ENCODE data around the gene CGGBP1.

The CGGBP1 gene, protein sequence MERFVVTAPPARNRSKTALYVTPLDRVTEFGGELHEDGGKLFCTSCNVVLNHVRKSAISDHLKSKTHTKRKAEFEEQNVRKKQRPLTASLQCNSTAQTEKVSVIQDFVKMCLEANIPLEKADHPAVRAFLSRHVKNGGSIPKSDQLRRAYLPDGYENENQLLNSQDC

DNA sequence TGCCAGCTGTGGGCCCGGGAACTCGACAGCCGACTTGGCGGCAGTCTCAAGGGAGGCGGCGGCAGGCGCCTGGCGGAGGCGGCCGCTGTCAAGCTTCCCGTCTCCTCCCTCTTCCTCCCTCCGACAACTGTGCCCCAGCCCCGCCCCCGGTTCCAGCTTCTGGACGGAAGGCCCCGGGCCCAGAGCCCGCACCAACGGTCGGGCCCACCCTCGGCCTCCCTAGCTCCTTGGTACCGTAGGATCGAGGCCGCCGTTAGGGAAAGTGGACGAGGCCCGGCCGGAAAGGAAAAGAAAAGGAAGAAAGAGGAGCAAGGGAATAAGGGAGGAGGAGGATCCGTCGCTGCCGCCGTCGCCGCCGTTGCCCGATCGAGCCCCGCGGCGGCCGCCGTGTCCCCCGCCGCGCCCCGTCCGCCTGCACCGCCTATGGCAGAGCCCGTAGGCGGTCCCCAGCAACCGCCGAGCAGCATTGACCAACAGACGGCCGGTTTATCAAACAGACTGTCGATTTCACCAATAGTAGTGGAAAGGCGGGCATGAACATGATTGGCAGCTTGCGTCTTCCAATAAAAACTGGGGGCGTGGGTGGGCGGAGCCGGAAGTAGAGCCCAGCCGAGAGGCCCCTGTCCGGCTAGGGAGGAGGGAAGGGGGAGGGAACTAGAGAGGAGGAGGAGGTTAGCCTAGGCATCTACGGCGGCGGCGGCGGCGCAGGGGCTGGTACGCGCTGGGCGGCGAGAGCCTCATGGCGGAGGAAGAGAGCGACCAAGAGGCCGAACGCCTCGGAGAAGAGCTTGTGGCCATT lies at the start of gene CGGBP1, which contains the start of gene ZNF654:
Gene CGGBP1 (minus strand): TSS at position 425 of the 799 bp plus-strand sequence. CDS start 3,029 bp downstream, outside the sequence.
Gene ZNF654 (plus strand): TSS at position 675 of the 799 bp plus-strand sequence. CDS start 65 bp downstream, at position 740.
- in situ Hi-C loops (cut with HindIII; ENCODE audit: low sequenced_read_pairs), result no loop called here

DNA sequence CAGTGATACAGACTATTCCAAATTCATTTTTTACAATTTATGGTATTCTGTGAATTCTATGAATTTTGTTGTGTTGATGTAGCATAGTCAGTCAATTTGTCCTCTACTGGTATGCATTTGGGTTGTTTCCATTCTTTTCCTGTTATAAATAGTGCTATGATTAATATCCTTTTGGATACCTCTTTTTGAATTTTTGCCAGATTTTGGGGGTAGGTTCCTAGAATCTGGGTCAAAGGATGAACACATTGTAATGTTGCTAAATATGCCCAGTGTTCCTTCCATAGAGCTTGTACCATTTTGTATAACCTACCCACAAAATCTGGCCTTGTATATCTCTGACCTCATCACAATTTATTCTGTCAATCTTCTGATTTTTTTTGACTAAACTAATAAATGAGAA lies 46.5 kb upstream of the CGGBP1 start:
- in situ Hi-C loops (cut with HindIII; ENCODE audit: low sequenced_read_pairs), result no loop called here

DNA sequence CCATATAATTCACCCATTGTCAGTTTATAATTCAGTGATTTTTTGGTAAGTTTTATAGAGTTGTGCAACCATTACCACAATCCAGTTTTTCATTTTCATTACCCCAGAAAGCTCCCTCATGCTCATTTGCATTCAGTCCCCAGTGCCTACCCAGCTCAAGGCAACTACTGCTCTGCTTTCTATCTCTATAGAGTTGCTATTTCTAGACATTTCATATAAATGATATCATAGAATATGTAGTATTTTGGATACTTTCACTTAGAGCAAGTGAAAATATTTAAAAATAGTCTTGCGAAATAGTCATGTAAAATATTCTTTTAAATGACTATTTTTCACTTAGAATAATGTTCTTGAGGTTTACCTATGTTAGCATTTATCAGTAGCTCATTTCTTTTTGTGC lies 42.3 kb upstream of the CGGBP1 start:
- in situ Hi-C loops (cut with HindIII; ENCODE audit: low sequenced_read_pairs), result no loop called here

DNA sequence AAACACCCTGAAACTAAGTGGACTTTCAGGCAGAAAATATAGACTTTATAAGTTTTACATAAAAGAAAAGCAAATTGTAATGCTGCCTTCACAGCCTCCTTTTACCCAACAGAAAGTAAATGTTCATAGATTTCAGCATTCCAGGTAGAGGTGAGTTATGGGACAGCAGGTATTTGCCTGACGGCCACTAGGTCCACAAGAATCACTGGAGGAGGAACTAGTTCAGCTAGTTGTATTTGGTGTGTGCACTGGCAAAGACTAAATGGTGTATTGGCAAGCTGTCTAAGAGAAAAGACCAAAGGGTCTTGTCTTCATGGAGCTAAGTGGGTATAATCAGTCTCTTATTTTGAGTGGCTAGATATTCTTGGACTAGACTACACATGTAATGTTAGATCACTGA lies 34.5 kb upstream of the CGGBP1 start:
- in situ Hi-C loops (cut with HindIII; ENCODE audit: low sequenced_read_pairs), result no loop called here

DNA sequence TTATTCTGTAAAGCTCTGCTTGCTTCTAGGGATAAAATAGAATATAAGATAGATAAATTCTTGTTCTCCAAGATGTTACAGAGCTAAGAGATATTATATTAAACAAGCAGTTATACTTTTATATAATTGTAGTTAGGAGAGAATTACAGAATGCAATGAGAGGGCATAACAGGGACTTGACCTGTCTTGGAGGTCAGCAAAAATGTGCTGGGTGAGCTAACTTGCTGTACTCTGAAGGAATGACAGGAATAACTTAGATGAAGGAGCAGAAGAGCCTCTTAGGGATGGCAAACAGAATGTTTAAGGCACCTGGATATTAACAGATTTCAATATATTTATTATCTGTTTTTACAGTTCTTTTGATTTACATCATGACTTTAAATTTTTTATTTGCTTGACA lies 33.5 kb upstream of the CGGBP1 start:
- in situ Hi-C loops (cut with HindIII; ENCODE audit: low sequenced_read_pairs), result no loop called here

DNA sequence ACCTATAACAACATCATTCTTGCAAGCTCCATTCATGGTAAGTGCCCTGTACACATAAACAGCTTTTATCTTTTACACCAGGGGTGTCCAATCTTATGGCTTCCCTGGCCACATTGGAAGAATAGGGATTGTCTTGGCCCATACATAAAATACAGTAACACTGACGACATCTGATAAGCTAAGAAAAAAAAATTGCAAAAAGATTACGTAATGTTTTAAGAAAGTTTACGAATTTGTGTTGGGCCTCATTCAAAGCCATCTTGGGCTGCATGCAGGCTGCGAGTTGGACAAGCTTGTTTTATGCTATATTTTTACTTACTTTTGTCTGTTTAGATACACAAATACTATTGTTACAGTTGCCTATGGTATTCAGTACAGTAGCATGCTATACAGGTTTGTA lies 31.9 kb upstream of the CGGBP1 start:
- in situ Hi-C loops (cut with HindIII; ENCODE audit: low sequenced_read_pairs), result no loop called here

DNA sequence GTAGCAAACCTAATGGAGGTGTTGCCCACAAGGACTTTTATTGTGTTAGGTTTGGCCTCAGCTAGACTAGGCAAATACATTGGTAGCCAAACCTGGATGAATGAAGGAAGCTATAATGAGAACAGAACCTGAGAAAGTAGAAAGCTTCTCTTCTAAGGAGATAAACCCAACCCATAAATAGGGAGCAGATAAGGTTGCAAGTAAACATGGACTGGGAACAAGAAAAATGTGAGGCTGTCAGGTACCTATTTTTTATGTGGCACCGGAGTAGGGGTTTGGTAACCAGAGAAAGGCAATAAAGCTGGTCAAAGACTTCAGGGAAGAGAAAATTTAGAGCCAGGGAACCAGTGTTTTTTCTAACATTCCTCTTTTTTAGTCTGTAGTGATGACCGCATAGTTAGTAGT lies 25.3 kb upstream of the CGGBP1 start:
- in situ Hi-C loops (cut with HindIII; ENCODE audit: low sequenced_read_pairs), result no loop called here

DNA sequence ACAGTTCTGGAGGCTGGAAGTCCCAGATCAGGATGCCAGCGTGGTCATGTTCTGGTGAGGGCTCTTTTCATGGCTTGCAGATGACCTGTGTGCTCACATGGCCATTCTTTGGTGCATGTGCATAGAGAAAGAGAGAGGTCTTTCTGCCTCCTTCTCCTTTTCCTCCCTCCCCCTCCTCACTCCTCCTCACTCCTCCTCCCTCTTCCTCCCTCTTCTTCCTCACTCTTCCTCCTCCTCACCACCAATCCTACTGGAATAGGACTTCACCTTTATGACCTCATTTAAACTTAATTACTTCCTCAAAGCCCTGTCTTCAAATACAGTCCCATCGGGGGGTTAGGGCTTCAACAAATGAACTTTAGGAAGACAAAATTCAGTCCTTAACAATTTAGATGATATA lies 24.0 kb upstream of the CGGBP1 start:
- in situ Hi-C loops (cut with HindIII; ENCODE audit: low sequenced_read_pairs), result no loop called here

DNA sequence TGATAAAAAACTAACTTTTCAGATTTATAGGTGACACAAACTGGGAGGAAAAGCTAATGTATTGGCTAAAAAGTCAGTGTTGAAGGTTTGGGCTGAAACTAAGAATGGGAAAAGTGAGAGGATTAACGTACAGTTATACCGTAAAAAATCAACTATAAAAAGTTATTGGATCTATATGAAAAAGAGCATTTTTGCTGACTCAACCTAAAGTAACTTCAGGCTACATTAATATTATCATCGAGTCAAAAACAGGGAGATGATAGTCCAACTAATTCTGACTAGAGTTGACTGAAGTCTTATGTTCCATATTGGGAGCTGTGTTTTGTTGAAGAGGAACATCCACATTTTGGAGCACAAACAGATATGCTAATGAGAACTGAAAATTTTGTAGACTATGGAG lies 20.1 kb upstream of the CGGBP1 start:
- in situ Hi-C loops (cut with HindIII; ENCODE audit: low sequenced_read_pairs), result no loop called here

DNA sequence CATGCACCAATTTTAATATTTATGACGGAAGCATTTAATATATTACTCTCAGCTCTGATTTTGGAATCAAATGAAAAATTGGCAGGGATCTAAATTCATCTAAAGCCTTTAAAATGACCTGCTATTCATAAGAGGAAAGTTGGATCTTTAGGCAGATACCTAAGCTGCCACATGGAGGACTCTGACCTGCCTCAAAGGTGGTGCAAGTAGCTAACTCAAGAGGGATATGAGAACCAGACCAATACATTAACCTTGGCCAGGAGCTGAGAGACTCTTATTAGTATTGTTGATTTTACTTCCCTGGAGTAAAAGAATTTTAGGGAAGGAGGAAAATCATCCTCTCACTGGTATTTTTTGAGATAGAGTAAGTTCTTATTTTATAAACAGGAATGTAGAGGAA lies 17.9 kb upstream of the CGGBP1 start:
- in situ Hi-C loops (cut with HindIII; ENCODE audit: low sequenced_read_pairs), result no loop called here

DNA sequence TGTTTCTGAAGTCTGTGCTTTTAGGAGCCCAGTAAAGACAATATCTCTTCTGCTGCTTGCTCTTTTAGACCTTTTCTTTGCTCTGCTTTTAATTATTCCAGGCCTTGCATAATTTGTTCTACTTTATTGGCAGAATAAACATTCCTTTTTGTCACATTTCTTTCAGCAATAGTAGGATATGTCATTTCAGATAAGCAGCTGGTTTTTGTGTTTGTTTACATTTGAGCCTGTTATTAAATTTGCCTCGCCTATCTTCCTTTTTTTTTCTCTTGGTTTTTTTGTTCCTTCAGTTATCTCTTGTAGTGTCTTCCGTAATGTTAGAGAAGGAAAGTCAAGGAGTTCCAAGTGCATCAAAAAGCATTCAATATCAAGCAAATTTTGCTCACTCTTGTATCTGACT lies 16.7 kb upstream of the CGGBP1 start:
- in situ Hi-C loops (cut with HindIII; ENCODE audit: low sequenced_read_pairs), result no loop called here

DNA sequence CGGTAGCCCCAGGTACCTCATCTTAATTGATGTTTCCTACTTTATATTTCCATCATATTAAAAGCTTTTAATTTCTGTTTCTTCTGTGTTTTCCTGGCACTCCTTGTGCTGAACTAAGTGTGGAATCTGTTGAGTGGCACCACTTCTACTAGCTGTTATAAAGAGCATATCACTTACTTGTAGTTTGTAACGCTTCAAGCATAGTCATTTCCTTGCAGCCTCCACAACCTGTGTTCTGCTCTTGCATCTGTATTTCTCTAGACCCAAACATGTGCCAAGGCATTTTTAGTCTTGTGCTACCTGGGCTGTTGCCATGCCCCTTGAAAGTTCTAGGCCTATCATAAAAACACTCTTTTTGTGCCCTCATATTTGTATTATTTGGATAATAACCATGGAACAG lies 16.3 kb upstream of the CGGBP1 start:
- in situ Hi-C loops (cut with HindIII; ENCODE audit: low sequenced_read_pairs), result no loop called here

DNA sequence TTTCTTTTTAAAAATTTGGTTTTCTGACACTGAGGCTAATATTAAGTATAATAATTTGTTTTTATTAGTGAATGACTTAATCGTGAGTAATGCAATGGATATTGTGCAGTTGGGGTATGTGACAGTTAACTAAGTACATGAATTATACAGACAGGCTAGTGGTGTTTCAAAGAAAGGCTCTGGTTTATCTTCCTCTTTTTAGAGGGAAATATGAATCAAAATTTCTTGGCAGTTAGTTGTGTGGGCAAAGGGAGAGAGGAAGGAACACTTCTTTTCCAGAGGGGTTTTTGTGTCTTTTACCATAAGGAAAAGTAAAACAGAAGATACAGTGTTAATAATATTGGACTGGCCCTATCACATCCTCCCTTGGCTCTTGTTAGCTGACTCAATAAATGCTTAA lies 2.9 kb upstream of the CGGBP1 start:
- in situ Hi-C loops (cut with HindIII; ENCODE audit: low sequenced_read_pairs), result no loop called here

DNA sequence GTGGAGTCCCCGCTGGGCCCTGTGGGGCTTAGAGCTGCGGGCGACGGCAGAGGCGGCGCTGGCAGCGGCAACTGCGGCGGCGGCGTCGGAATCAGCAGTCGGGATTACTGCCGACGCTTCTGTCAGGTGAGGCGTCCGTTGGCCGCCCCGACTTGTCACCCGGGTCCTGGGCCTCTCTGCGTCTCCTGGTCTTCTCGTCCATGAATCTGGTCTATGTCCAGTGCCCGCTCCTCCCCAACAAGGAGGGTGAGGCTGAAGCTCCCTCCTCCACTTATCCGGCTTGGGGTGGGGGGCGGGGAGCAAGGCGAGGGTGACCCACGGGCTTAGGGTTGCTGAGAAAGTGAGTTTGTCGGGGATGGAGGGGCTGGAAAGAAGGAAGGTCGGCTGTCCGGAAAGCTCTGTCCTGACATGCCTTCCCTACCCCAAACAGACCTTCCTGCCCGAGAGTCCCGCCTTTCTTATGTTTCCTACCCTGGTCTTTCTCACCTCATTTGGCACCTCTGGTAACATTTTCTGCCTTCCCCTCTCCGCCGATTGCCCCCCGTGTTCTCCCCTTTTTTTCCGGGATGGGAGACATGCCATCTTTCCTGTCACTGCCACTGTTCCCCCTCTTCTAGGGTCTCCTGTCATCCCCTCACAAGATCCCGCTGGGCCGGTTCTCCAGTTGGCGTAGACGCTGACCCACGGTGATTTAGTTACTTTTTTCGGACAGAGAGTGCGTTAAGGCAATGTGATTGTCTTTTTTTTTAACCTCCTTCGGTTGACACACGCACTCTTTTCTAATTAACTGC lies 770 bp upstream of the CGGBP1 start:
- in situ Hi-C loops (cut with HindIII; ENCODE audit: low sequenced_read_pairs), result no loop called here

DNA sequence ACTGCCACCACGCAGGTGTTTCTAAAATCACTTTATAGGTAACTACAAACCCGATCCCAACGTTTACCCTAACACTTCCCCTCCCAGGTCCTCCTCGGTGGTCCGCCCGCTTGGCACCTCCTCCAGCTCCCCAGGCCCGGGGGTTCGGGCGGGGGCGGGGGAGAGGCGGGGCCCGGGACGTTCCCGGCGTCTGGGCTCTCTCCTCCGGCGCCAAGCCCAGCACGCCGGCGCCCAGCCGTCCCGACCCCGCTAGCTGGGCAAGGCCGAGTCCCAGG lies 562 bp downstream of the CGGBP1 start:
- in situ Hi-C loops (cut with HindIII; ENCODE audit: low sequenced_read_pairs), result no loop called here

DNA sequence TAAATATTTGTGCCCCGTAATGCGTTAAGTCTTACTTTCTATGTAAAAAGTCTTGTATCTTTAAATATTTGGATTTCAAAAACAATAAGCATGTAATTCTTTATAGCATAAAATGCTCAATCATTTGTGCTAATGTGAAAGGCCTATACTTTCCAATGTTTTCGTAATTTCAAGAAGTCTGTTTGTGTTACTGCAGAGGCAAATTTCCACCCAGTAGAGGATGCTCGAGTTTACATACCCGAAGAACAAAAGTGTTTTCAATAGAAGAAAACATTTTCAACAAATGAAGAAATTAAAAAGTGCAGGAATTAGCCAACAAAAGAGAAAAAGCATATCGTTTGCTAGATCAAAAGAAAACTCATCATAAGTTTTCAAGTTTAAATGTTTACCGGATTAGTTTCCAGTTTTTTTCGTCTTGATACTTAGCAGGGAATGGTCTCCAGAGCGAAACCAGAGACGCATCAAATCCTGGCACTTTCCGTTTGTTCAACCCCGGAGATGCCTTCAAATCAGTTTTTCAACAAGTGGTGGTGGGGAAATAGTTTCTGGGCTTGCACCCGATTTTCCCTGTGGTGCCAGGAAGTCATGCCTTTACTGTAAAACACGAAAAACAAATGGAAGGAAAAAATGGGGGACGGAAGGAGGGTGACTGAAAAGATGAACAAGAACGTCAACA lies 1.0 kb downstream of the CGGBP1 start:
- in situ Hi-C loops (cut with HindIII; ENCODE audit: low sequenced_read_pairs), result no loop called here

DNA sequence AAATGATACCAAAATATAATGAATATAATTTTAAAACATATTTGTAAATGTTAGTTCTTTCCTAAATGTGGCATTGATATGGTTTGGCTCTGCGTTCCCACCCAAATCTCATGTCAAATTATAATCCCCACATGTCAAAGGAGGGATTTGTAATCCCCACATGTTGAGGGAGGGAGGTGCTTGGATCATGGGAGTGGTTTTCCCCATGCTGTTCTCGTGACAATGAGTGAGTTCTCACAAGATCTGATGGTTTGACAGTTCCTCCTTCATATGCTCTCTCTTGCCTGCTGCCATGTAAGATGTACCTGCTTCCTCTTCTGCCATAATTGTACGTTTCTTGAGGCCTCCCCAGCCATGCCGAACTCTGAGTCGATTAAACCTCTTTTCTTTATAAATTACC lies 12.0 kb downstream of the CGGBP1 start:
- in situ Hi-C loops (cut with HindIII; ENCODE audit: low sequenced_read_pairs), result no loop called here

DNA sequence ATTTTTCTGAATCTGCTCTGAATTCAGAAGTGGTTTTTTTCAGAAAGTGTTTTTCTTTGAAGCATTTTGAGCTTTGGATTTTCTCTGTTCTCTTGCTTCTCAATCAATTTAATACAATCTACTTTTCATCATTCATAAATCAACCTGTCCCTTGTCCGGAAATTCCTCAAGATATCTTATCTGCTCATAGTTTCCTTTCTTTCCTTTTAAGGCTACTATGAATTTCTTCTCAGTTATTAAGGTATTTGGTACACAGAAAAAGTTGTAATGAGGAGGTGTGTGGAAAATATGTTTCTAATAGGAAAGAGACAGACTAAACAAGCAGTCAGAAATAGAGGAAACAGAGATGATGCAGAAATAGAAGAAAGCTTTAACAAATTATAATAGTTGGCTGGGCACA lies 14.4 kb downstream of the CGGBP1 start:
- in situ Hi-C loops (cut with HindIII; ENCODE audit: low sequenced_read_pairs), result no loop called here

DNA sequence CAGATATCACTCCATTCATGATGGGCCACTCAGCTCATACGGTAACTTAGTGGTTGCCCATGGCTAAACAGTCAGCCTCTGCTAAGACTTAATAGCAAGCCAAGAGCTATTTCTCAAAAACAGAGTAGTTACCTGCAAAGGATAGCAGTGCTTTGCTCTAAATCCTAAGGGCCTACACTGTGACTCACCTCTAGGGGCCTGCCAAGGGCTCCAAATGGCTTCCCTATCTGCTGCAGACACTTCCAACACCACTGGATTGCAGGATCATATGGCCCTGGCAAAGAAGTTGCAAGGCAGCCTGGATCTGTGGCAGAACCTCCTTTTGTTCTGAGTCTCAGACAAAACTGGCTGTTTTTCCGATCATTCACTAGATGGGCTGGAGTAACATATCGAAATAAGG lies 17.8 kb downstream of the CGGBP1 start:
- in situ Hi-C loops (cut with HindIII; ENCODE audit: low sequenced_read_pairs), result no loop called here

DNA sequence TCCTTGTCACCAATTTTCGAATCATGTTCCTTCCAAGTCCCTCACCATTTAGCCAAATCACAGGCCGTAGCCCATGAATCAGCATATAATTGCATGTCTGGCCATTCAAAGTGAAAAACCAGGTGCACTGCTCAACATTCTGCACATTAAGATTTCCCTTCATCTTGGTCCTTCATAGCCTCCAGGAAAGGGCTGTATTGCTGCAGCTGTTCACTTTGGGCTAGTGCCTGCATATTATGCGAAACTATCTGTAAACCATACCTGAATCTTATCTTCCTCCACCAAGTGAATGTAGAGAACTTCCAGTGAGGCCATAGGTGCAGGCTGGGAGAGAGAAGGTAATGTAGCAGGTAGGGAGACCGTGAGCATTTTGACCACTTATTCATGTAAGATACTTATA lies 18.3 kb downstream of the CGGBP1 start:
- in situ Hi-C loops (cut with HindIII; ENCODE audit: low sequenced_read_pairs), result no loop called here

DNA sequence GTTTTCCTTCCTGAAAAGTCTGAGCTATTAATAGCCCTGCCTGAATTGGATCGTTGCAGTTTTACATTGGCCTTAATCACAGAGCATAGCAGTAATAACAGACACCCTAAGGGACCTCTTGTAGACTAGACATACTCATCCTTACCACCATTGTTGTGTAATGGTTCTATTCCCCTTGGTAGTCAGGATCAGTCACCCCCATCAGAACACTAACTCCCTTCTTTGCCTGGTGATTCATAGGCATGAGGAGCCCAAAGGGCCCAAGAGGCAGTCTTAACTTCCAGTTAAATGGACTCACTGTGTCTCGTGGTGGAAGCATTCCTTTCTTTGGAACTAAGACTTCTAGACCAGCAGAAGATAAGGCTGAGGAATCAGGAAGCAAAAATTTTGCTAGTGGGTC lies 20.2 kb downstream of the CGGBP1 start:
- in situ Hi-C loops (cut with HindIII; ENCODE audit: low sequenced_read_pairs), result no loop called here

DNA sequence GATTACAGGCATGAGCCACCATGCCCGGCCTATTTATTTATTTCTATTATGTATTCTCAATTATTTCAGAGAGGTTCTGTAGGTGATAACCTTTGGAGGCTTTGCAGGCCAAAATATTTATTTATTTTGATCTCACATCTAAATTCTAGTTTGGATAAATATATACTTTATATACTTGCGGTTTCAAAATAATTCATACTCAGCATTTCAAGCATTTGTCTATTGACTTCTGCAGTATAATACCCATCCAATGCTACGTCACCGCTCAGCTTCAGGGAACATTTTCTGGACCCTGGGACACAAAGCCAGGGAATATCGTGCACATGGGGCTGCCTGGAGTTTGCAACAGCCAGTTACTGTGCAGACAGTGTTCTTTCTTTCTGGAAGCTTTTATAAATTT lies 22.6 kb downstream of the CGGBP1 start:
- in situ Hi-C loops (cut with HindIII; ENCODE audit: low sequenced_read_pairs), result no loop called here
